Mesothelial cell of epicardium (in vitro differentiated cells): ENCODE results near the gene DPYSL4. TPM values are rescaled to one million over a fixed set of nuclear protein-coding genes. Genes with fewer than 3 reads are reported as not detected.

Experiments
- DNase-seq, 2 experiments: peaks; one replicate each; pipeline ENCODE4 v3.0.0; 2021; ENCODE audit warnings: low spot score in 2 of 2; ENCODE audit not compliant: unreplicated experiment in 2 of 2
- H3K27ac Mint-ChIP-seq: 2 replicates; pipeline ENCODE4 v1.8.0; 2021; ENCODE audit warnings: mixed read lengths
- H3K27me3 Mint-ChIP-seq: 2 replicates; pipeline ENCODE4 v1.8.0; 2021; ENCODE audit warnings: low read depth, mixed read lengths
- H3K36me3 Mint-ChIP-seq: 2 replicates; pipeline ENCODE4 v1.8.0; 2021; ENCODE audit warnings: mixed read lengths
- H3K4me1 Mint-ChIP-seq: 2 replicates; pipeline ENCODE4 v1.8.0; 2021; ENCODE audit warnings: mixed read lengths
- H3K4me3 Mint-ChIP-seq: 2 replicates; pipeline ENCODE4 v1.8.0; 2021; ENCODE audit warnings: mild to moderate bottlenecking, moderate library complexity, mixed read lengths
- H3K9me3 Mint-ChIP-seq: 2 replicates; pipeline ENCODE4 v1.8.0; 2021; ENCODE audit warnings: mixed read lengths
- total RNA-seq: library from RNA; stranded (reverse); gene quantifications from 3 replicates; pipeline ENCODE4 v1.2.1, GENCODE V29; 2021
- TF ChIP-seq, protein P1 (sequence below): fragments of 200-600 bp; sonication (generic); IDR thresholded peaks from one replicate; pipeline ENCODE4 v1.5.0; 2021; ENCODE audit warnings: antibody characterized with exemption; ENCODE audit not compliant: unreplicated experiment

The DPYSL4 gene
- total RNA-seq, 1 donor from 2014 or later, result 18.6 TPM

DNA sequence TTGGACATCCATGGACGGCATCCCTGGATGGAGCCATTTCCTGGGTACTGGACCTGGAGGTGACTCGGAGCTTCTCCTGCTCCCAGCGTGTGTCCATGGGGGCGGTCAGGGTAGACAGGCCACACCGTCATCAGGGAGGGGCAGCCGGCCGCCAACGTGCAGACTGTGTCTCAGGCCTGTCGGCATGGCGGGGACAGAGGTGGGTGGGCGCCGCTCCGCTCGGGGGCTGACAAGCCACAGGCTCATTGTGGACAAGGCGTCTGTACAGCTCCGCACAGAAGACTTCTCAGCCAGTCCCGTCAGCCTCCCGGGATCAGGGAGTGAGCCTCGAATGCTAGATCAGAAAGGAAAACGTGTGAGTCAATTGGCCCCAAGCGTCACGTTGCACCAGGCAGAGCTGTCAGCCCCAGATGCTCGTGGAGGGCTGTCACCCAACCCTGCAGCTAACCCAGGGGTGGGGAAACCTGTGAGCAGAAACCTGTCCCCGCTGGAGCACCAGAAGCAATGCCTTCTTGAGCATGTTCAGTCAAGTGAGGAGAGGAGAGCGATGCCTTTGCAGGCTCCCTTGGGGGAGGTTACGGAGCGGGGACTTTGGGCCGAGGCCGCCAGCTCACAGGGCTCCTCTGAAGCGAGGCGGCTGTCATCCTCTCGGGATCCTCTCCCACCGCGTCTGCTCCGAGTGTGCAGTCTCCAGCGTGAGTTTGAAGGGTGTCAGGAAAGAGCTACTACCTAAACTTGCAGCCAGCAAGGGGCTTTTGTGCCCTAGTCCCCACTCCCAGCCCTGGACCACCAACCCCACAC lies 16.0 kb upstream of the DPYSL4 start:
- no peak for DNase-seq
- peaks cover 55% of the 10 kb centered on the region for H3K27me3 Mint-ChIP-seq
- H3K36me3 Mint-ChIP-seq, result no peaks in the 10 kb centered on the region
- TF ChIP-seq, protein P1, sequence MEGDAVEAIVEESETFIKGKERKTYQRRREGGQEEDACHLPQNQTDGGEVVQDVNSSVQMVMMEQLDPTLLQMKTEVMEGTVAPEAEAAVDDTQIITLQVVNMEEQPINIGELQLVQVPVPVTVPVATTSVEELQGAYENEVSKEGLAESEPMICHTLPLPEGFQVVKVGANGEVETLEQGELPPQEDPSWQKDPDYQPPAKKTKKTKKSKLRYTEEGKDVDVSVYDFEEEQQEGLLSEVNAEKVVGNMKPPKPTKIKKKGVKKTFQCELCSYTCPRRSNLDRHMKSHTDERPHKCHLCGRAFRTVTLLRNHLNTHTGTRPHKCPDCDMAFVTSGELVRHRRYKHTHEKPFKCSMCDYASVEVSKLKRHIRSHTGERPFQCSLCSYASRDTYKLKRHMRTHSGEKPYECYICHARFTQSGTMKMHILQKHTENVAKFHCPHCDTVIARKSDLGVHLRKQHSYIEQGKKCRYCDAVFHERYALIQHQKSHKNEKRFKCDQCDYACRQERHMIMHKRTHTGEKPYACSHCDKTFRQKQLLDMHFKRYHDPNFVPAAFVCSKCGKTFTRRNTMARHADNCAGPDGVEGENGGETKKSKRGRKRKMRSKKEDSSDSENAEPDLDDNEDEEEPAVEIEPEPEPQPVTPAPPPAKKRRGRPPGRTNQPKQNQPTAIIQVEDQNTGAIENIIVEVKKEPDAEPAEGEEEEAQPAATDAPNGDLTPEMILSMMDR, result no peak
- H3K27ac Mint-ChIP-seq, result no peak overlapping the region
- H3K9me3 Mint-ChIP-seq, result peaks cover 10% of the 10 kb centered on the region
- no peak overlapping the region for H3K4me3 Mint-ChIP-seq
- no peaks in the 10 kb centered on the region for H3K4me1 Mint-ChIP-seq

DNA sequence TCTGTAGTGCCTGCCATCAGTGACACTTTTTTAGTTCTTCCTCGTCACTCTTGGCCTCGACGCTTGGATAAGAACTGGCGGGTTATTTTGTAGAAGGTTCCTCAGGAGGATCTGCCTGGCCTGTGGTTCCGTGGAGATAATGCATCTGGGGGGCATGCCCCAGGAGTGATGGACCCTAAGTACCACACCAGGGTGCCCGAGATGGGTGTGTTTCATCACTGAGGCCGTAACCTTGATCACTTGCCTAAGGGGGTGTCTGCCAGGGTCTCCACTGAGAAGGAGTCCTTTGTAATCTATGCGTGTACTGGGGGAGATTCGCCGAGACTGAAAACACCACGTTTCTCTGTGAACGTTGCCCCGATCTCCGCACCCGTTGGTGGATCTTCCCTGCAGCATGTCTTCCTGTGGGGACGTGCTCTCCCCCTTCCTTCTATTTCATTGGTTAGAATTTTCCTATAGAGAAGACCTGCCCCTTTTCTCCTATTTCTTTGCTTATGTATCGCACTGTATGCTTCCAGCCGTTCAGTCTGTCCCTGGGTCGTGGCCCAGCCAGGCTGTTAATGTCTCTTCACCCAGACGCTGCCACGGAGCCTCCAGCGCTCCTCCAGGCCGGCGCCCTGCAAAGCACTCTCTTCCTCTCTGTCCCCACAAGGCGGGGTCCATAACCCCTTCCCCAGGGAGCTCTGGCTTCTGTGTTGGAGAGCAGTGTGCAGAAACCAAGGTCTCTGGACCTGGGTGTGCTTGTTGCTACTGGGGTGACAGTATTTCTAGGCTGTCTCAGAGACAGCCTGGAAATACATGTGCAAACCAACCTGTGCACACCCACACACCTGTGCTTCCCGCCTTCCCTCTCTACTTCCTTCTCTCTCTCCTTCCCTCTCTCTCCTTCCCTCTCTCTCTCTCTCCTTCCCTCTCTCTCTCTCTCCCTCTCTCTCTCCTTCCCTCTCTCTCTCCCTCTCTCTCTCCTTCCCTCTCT lies 14.4 kb upstream of the DPYSL4 start:
- peaks cover 10% of the 10 kb centered on the region for H3K9me3 Mint-ChIP-seq
- no peak for DNase-seq
- H3K36me3 Mint-ChIP-seq, result no peaks in the 10 kb centered on the region
- no peak overlapping the region for H3K4me3 Mint-ChIP-seq
- H3K27me3 Mint-ChIP-seq, result peaks cover 59% of the 10 kb centered on the region
- TF ChIP-seq, protein P1, result no peak
- H3K4me1 Mint-ChIP-seq, result no peaks in the 10 kb centered on the region
- H3K27ac Mint-ChIP-seq, result no peak overlapping the region

DNA sequence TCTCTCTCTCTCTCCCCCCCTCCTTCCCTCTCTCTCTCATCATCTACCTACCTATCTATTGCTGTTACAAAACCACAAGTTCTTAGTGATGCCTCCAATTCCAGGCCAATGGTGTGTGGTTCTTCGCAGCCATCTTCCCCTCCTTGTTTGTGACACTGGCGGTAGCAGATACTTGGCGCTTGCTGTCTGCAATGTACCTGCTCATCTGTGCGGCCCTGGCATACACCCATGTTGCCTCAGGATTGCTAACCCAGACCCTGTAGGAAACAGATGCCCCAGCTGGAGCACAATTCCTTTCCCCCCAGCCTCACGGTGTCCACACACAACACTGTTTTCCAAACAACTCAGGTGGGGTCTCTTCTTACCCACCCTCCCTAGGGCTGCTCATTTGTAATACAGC lies 13.6 kb upstream of the DPYSL4 start:
- Mint-ChIP-seq H3K9me3 (peaks cover 10% of the 10 kb centered on the region), H3K27me3 (peaks cover 66% of the 10 kb centered on the region), H3K27ac (no peak overlapping the region), H3K36me3 (no peaks in the 10 kb centered on the region), H3K4me1 (no peaks in the 10 kb centered on the region), H3K4me3 (no peak overlapping the region)
- DNase-seq, result no peak
- TF ChIP-seq, protein P1, result no peak

DNA sequence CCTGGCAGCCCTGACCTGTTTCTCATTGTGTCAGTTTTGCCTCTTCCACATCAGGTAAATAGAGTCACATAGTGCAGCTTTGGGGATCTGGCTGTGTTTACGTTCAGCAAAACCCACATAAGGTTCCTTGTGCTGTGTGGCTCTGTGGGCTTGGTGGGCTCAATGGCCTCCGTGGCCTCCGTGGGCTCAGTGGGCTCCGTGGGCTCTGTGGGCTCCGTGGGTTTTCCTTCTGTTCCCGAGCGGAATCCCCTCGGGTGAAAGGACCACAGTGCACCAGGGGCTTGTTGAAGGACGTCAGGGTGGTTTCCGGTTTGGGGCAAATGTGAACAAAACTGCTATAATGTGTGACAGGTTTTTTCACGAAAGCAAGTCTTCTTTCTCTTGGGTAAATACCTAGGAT lies 12.5 kb upstream of the DPYSL4 start:
- H3K36me3 Mint-ChIP-seq, result no peaks in the 10 kb centered on the region
- no peak overlapping the region for H3K4me3 Mint-ChIP-seq
- peaks cover 74% of the 10 kb centered on the region for H3K27me3 Mint-ChIP-seq
- no peak overlapping the region for H3K27ac Mint-ChIP-seq
- H3K9me3 Mint-ChIP-seq, result peaks cover 10% of the 10 kb centered on the region
- TF ChIP-seq, protein P1, result no peak
- no peaks in the 10 kb centered on the region for H3K4me1 Mint-ChIP-seq
- no peak for DNase-seq

DNA sequence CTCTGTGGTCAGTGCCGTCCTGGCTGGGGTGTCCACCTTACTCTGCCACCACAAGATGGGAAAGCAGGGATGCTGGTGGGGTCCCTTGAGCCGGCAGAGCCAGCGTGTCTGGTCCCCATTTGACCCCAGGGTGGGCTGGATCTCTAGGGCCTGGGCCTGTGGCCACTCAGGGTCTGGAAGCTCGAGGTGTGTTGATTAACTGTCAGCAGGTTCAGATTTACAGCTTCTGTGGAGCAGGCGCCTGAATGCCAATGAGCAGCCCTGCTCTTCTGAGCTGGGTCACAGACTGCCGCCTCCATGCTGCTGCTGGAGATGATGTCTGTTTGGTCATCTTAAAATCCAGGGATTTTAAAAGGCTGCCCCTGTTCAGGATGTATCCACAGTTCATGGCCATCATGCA lies 11.3 kb upstream of the DPYSL4 start:
- Mint-ChIP-seq H3K4me3 (no peak overlapping the region), H3K4me1 (no peaks in the 10 kb centered on the region), H3K27me3 (peaks cover 82% of the 10 kb centered on the region), H3K27ac (no peak overlapping the region), H3K9me3 (peaks cover 10% of the 10 kb centered on the region), H3K36me3 (no peaks in the 10 kb centered on the region)
- TF ChIP-seq, protein P1, result no peak
- DNase-seq, result no peak
